Measurements from ENCODE around the gene EFCAB6. TPM values are rescaled to one million over a fixed set of nuclear protein-coding genes. Genes with fewer than 3 reads are reported as not detected.

EFCAB6 gene
- total and polyA plus RNA-seq, 7 donors = 0.07 to 0.84 (median 0.50) TPM

- peaks cover 0 to 2% (median 0%) of the 10 kb centered on the region in 3 donors for H3K27me3 ChIP-seq (ENCODE audit: insufficient read depth in 3 of 3, low read length in 2 of 3)
- intact Hi-C loops (cut with DNase I) = no loop called here
- WGBS, 3 donors = 92 to 100% (median 95%) methylated on average over 1 of the region's 1 CpG
Observed at GRCh38 chr22:43582394-43582793, 229.7 kb downstream of the EFCAB6 start.

GRCh38 chr22:43580271-43580750 is 231.8 kb downstream of the EFCAB6 start:
- TF ChIP-seq CTCF (IDR thresholded peaks at IDR 0.05) = no peak
- 31 to 34% (median 34%) methylated on average over 4 of the region's 4 CpGs for WGBS, 3 donors
- intact Hi-C loops (cut with DNase I) = no loop called here

More at GRCh38 chr22:43582394-43582793, 229.7 kb downstream of the EFCAB6 start:
- Histone ChIP-seq H3K4me3 (no peak overlapping the region), H3K9me3 (no peaks in the 10 kb centered on the region), H3K4me1 (no peaks in the 10 kb centered on the region), H3K27ac (no peak overlapping the region), H3K36me3 (ENCODE audit: insufficient read depth in 1 of 2, low read depth in 1 of 2) (no peaks in the 10 kb centered on the region)
- DNase-seq = no peak
- ATAC-seq = no peak
- no peak for TF ChIP-seq CTCF (IDR thresholded peaks at IDR 0.05)

DNA sequence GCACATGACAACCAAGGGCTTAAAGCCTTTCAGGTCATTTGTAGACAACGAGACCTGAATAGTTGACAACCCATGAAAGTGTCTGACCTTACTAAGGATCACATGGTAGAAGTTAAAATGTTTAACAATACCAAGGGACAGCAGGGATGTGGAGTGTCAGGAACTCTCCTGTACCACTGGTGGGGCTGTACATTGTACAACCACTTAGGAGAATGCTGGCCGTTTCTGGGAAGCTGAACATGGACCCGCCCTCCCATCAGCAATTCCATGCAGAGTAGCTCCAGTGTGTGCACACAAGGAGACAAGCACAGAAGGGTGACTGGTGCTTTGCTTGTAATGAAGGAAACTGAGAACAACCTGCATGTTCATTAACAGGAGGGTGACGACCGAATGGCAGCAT is 237.4 kb downstream of the EFCAB6 start:
- TF ChIP-seq CTCF (IDR thresholded peaks at IDR 0.05) = no peak
- intact Hi-C loops (cut with DNase I) = loop anchor here in 1 of 2 donors (1.0 kb wide), 1 partner anchor 36 kb away; no protein-coding TSS in a partner anchor
- ATAC-seq (no peak), DNase-seq (no peak)
- 78 to 81% (median 80%) methylated on average over 5 of the region's 5 CpGs for WGBS, 3 donors
- peaks cover 0 to 12% (median 0%) of the 10 kb centered on the region in 3 donors for H3K27me3 ChIP-seq (ENCODE audit: insufficient read depth in 3 of 3, low read length in 2 of 3)
- no peak overlapping the region for H3K27ac ChIP-seq
- H3K9me3 ChIP-seq = no peaks in the 10 kb centered on the region
- H3K36me3 ChIP-seq (ENCODE audit: insufficient read depth in 1 of 2, low read depth in 1 of 2) = no peaks in the 10 kb centered on the region
- H3K4me3 ChIP-seq = no peak overlapping the region
- no peaks in the 10 kb centered on the region for H3K4me1 ChIP-seq

More at GRCh38 chr22:43580271-43580750, 231.8 kb downstream of the EFCAB6 start:
- ATAC-seq (no peak), DNase-seq (no peak)
- Histone ChIP-seq H3K9me3 (no peaks in the 10 kb centered on the region), H3K27ac (no peak overlapping the region), H3K36me3 (ENCODE audit: insufficient read depth in 1 of 2, low read depth in 1 of 2) (no peaks in the 10 kb centered on the region), H3K4me3 (no peak overlapping the region), H3K4me1 (no peaks in the 10 kb centered on the region), H3K27me3 (ENCODE audit: insufficient read depth in 3 of 3, low read length in 2 of 3) (peaks cover 0 to 9% (median 0%) of the 10 kb centered on the region in 3 donors)

- no peak for TF ChIP-seq CTCF (IDR thresholded peaks at IDR 0.05)
- intact Hi-C loops (cut with DNase I) = no loop called here
- Histone ChIP-seq H3K36me3 (ENCODE audit: insufficient read depth in 1 of 2, low read depth in 1 of 2) (no peaks in the 10 kb centered on the region), H3K4me1 (no peaks in the 10 kb centered on the region), H3K9me3 (no peaks in the 10 kb centered on the region), H3K27ac (no peak overlapping the region), H3K4me3 (no peak overlapping the region), H3K27me3 (ENCODE audit: insufficient read depth in 3 of 3, low read length in 2 of 3) (peaks cover 0 to 12% (median 0%) of the 10 kb centered on the region in 3 donors)
- WGBS, 3 donors = 83 to 88% (median 86%) methylated on average over 9 of the region's 9 CpGs
- DNase-seq (no peak), ATAC-seq (no peak)
Observed at GRCh38 chr22:43572710-43573109, 239.4 kb downstream of the EFCAB6 start.

- no peaks in the 10 kb centered on the region for H3K4me1 ChIP-seq
- no peak for TF ChIP-seq CTCF (IDR thresholded peaks at IDR 0.05)
- 68 to 79% (median 70%) methylated on average over 4 of the region's 4 CpGs for WGBS, 3 donors
Observed at GRCh38 chr22:43571181-43571580, 240.9 kb downstream of the EFCAB6 start.

More at GRCh38 chr22:43571181-43571580, 240.9 kb downstream of the EFCAB6 start:
- DNase-seq = no peak
- no peak overlapping the region for H3K27ac ChIP-seq
- no peaks in the 10 kb centered on the region for H3K36me3 ChIP-seq (ENCODE audit: insufficient read depth in 1 of 2, low read depth in 1 of 2)
- ATAC-seq = no peak
- no peak overlapping the region for H3K4me3 ChIP-seq
- peaks cover 0 to 4% (median 0%) of the 10 kb centered on the region in 3 donors for H3K27me3 ChIP-seq (ENCODE audit: insufficient read depth in 3 of 3, low read length in 2 of 3)
- no peaks in the 10 kb centered on the region for H3K9me3 ChIP-seq
- intact Hi-C loops (cut with DNase I) = no loop called here

Data from psoas muscle (tissue), 8 donors.